EH (cell line): Measurements from ENCODE around the gene LUZP1.

Experiments
- DNase-seq: peaks from one replicate; pipeline ENCODE4 v3.0.0-alpha.2; 2015; ENCODE audit warnings: low read depth

LUZP1 gene

DNA sequence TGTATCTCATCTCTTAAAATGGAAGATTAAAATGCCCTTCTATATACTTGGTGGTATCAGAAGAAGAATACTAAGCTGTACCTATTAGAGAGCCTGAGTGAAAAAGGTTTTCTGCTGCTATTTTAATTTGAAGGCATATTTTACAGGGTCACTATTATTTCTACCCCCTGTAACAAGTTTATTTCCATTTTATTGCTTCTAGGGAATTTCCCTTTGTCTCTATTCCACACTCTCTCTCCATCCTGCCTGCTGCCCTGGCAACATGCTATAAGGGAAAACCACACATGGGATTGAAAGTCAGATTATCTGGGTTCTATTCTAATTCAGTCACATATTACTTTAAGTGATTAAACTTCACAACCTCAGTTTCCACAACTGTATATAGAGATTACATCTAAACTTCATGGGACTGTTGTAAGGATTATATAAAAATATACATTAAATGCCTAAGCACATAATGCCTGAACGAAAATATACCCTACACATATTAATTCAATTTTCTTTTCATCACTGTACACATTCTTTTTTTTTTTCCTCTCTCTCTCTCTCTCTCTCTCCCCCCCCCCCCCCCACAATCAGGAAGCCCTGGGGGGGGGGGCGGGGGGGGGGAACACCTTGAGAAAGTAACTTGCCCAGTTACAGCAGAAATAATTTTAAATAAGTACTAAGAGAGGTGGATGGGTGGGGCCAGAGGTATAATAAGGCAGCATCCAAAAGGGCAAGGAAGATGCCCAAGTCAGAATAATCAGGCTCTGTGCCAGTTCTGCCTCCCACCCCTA is 51.5 kb downstream of the LUZP1 start:
- DNase-seq, result peak; percentile 36

DNA sequence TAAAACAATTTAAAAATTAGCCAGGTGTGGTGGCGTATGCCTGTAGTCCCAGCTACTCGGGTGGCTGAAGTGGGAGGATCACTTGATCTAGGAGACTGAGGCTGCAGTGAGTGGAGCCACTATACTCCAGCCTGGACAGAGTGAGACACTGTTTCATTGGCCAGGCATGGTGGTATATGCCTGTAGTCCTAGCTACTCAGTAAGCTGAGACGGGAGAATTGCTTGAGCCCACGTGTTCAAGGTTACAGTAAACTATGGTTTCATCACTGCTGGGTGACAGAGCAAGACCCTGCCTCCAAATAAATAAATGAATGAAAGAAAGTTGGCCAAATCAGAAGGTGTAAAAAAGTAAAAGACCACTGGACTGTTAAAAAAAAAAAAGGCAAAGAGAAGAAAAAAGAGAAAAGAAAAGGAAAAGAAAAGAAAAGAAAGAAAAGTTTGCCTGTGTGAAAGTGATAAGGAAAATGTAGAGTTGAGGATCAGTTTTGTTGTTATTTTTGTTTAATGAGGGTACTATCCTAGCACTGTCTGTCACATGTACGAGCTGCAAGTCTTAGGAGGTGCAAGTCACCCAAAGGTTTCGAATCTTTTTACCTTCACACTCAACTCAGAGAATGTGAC is 52.3 kb downstream of the LUZP1 start:
- DNase-seq, result no peak

DNA sequence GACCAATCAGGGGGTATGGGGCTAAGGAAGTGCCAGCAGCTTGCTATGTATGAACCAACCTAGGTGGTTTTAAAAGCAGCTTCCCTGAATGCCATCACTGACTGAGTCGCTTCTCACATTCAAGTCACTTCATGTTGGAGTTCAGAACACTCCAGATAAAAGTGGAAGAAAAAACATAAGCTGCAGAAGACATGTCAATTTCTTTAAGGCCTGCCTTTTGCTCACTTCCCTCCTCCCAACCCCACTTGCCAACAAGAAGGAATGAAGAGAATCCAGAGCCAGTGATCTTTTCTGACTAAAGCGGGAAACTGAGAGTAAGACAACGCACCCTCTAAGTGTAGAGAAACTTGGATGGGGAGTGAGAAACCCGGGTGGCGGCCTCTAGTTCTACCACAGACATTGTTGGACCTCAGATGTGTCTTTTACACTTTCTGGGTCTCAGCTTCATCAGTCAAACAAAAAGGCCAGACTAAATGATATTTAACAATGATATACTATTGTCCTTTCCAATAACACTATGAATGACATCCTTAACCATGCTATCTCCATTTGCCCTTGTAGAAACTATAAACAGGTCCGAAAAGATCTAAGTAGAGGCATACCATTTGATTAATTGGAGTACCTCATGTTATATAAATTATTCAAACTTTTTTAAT is 54.1 kb downstream of the LUZP1 start:
- peak; percentile 48 for DNase-seq

DNA sequence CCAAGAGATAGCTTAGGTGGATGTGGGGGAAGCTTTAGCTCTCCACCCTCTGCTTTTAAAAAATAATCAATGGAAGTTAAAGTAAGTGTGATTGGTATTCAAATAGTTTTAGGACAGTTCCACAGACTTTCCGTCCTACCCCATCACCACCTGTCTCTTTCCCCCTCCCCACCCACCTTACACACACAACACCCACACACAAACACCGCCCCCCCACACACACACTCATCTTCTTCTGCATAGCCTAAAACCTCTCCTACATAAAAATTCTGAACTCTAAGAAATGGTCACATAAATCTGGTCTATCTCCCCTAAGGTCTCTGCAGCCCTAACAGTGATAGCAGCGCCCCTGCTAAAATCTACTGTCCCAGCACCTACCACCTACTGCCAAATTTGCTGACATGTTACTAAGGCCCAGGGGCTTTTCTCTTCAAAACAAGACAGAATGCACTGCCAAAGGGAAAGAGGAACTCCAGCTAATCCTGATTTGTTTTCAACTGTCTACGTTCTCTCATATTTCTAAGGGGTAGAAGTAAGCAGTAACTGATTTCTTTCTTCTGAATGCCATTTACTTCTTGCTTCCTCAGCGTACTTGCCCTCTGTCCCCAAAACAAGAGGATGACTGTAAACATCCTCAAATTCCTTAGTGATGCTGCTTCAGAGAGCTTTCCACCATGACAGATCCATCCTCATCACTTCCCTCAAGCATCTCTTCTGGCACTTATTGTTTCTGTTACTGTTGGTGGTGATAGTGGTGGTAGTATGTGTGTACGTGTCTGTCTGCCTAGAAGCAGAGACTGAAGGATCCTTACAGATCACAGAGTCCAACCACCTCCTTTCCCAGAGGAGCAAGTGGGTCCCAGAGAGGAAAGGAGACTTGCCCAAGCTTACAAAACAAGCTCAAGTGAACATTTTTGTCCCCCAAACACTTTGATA is 56.8 kb downstream of the LUZP1 start:
- DNase-seq, result peak; percentile 32

DNA sequence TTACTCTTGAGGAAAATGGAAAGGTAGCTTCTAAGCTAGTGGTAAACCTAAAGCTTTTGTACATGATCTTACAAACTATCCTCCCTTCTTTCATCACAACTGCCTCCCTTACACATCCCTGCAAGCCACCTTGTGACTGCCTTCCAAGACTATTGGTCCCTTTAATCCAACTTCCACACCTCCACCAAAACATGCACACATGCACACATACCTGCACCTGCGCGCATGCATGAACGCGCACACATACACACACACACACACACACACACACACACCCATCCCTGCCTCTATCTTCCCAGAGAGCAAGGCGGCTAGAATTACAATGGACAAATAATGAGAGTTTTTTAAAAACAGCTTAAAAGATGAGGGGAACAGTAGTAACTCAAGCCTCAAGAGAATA is 58.3 kb downstream of the LUZP1 start:
- no peak for DNase-seq

DNA sequence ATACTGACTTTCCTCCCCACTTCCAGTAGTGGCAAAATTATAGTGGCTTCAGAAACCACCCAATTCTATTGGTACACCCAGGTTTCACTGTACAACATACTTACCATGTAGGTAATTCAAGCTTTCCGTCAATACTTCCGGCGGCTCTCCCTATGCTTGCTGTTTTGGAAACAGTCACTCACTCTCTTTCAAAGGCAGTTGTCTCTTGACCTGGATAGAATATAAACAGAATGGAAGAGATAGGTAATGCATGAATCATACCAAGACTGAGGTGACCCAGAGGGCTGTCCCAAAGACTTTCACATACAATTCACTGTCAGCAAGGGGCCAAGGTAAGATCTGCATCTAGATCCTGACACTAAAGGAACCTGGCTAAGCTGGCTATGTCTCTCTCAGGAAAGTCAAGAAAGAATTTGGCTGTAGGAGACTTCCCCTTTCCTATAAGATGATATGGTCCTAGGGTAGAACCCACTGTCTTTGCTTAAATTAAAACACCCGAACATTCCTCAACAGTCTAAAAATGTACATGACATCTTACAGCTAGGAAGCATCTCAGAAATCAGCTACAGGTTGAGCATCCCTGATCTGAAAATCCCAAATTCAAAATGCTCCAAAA is 59.6 kb downstream of the LUZP1 start:
- DNase-seq, result no peak

DNA sequence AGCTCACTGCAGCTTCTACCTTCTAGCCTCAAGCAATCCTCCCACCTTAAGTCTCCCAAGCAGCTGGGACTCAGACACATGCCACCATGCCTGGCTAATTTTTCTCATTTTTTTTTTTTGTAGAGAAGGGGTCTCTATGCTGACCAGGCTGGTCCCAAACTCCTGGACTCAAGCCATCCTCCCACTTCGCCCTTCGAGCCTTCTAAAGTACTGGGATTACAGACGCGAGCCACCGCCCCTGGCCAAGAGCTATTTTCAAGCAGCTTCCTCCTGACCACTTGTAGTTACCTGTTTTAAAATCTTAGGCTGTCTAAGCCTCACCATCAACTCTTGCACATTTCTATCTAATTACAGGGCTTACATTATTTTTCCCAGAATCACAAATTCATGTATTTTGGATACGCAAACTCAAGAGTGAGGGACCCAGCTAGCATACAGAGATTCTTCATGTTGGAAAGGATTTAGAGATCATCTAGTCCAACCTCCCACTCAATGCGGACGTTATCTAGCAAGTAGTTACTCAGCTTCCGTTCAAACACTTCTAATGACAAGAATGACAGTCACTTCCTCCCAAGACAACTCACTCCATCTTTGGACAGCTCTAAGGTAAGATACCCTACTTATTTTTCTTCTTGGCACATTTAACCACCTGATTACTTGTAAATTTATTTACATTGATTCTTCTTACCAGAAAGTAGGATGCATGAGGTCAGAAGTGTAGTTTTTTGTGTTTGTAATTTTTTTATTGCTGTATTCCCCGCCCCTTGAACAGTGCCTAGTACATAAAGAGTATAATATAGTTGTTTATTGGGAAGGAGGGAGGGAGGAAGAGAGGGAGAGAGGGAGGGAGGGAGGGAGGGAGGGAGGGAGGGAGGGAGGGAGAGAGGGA is 65.4 kb downstream of the LUZP1 start:
- peak; percentile 60 for DNase-seq

DNA sequence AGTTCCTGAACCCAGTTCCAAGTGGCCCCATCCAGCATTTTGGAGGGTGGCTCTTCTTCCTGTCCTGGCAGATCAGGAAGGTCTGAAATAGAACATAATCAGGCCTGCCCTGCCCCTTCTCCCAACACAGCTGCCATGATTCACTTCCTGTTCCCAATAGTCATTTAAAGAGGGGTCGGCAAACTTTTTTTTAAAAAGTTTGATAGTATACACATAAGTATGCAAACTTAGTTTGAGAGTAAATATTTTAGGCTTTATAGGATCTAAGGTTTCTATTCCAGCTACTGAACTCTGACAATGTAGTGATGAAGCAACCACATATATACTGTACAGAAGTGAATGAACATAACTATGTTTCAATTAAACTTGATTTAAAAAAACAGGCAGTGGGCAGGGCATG is 66.4 kb downstream of the LUZP1 start:
- peak; percentile 82 for DNase-seq

DNA sequence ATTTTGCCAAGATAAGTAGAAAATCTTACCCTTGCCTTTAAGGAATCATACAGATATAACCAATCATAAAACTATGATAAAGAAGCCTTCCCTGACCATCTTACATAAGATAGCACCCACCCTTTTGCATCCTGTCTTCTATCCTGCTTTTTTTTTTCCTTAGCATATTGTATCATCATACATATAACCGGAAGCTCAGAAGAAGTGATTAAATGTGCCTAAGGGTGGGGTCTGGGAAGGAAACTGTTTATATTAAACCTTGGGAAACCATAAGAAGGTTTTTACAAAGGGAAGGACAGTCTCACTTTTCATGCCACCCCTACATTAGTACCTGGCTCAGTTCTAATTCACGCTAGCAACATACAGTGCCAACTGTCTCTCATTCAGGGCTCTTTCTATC is 66.8 kb downstream of the LUZP1 start:
- peak; percentile 22 for DNase-seq

DNA sequence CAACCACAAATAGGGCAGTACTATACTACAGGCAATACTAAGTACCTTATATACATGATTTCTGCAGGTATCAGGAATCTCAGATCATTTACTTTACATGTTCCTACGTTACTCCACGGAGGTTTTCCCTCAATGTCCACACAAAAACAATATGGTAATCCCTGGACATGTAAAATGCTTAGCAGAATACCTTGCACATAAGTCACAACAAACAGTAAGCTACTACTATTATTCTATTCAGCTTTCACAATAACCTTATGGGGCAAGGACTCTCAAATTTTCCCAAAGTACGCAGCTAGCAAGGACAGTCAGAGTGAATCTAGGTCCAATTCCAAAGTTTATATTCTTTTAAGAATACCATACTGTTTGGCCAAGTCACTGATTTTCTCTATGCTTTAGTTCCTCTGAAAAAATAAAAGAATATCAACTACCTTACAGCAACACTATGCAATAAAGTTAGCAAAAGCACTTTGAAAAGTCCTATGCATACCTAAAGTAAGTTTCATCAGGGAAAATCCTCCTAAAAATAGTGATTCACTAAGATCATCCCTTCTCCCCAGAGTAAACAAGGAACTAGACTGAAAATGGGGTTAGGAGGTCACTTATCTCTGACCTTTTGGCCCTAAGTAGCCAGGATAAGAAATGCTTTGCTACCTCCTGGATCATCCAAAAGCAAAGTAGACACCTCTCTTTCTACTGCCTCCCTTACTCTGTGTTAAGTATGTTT is 67.4 kb downstream of the LUZP1 start:
- DNase-seq, result peak; percentile 67

DNA sequence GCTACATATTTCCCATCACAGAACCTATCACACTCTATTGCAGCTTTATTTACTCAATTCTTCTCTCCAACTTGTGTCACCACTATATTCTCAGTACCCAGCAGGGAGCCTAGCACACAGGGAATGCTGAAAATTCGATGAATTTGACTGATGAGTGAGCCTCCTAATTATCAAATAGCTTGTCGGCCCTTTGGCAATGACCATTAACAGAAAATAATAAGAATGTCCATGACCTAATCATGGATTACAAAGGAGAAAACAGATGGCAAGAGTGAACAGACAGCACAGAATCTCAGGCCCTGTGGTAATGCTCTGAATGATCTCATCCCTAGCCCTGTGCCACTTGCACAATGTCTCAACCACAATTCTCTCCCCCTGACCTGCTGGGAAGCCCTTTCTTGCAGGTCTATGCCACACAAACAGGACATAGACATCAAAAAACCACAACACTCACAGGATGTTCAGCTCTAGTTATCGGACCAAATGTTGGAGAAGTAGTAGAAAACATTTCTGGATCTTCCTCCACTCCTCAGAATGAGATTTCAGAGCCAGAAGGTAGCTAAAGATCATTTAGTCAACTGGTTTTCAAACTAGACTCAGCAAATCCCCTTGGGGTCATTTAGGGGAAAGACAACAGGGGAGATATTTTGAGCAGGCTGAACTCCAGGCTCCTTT is 68.4 kb downstream of the LUZP1 start:
- DNase-seq, result peak; percentile 98

DNA sequence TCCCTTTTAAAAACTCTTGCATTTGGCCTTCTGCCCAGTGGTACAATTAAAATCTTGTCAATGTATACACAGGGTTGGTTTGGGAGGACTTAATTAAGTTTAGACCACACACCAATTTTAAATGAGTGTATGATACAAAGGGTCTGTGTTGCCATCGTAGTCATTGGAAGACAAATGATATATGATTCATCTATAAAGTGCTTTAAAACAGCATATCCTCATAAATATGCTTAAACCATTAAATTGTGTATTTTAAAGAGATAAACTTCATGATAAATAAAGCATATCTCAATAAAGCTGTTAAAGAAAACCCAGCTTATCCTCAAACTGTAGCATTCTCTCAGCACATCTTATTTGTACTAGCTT is 69.5 kb downstream of the LUZP1 start:
- no peak for DNase-seq

DNA sequence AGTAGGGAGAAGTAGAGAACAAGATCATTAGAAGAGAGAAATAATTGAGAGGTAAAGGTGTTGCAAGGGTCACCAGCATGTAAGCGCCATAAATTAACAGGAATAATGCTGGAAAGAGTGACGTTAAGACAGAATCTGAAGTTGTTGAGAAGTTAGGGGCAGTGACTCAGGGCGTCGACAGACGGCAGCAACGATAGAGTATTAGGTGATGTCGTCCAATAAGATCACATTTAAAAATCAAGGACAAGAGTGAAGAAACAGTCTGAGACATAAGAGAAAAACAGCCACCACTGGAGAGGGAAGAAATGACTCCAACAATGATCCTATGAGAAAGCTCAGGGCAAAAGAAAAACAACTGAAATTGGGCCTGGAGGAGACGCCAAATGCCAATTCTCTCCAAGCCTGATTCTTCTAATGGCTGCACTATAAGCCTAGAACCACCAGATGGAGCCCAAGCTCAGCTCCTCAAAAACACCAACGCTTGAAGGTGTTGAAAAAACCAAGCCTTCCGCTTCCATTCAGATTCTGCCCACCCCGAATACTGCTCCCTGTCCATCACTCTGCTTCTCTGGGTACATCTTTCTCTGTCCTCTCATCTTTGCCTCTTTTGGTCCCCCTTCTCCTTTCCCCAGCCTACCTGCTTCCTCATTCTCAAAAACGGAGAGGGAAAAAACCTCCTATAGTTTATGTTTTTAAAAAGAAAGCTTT is 70.0 kb downstream of the LUZP1 start:
- peak; percentile 78 for DNase-seq

DNA sequence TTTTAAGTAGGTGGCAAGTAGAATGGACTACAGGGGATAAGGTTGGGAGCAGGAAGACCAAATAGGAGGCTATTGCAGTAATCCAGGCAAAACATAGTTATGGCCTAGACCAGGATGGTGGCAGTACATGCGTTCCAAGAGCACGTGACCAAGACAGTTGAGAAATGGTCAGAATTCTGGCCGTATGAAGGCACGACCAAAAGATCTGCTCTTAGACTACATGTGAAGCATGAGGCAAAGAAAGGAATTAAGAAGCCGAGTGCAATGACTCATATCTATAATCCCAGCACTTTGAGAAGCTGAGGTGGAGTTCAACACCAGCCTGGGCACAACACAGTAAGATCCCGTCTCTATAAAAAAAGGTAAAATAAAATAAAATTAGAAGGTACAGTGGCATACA is 71.3 kb downstream of the LUZP1 start:
- DNase-seq, result peak; percentile 28

DNA sequence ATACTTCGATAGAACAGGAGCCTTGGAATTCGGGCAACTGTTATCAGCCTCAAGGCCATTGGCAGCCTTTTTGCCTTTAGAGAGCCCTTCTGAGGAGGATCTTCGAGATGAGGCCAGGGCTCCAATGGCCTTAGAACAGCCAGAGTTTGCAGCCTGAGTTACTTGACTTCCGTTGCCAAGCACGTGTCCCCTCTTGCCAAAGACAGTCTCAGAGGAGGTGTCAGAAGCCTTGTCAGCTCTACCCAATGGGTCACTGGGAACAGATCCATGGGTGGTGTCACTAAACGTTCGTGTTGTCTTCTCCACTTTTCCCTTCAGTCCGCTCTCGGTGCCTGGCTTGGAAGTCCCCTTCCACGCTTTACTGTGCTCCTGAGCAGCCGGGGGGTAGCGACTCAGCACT is 76.2 kb downstream of the LUZP1 start:
- no peak for DNase-seq

DNA sequence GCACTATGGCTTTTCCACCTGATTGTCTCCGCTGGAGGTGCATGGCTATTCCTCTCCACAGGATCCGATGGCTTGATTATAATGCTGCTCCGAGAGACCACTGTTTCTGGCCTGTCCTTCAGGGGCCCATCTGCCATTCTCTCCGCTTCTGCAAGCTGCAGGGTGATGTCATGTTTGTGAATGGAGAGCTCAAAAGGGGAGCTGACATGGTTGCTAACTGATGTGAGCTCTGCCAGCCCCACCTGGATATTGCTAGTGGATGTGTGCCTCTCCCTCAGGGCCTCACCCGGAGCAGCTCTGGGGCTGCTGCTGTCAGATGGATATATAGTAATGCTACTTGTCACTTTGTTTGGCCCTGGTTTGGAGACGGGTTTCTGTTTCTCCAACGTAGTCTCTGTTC is 77.1 kb downstream of the LUZP1 start:
- DNase-seq, result no peak

DNA sequence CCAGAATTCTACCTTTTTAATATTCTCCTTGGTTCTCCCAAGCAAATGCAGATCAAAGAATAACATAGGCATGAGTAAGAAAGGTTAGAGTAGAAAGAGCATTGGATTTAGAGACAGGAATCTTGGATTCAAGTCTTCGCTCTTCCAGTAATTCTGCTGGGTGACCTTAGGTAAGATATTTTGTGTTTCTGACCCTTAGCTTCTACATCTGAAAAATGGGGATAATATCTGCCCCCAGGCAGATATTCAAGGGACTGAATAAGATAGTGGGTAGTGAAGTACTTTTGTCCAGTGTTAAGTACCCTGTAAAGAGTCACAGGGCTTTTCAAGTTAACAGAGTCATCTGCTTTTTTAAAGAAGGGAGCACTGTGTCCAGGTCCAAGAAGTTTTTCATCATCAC is 78.6 kb downstream of the LUZP1 start:
- no peak for DNase-seq

DNA sequence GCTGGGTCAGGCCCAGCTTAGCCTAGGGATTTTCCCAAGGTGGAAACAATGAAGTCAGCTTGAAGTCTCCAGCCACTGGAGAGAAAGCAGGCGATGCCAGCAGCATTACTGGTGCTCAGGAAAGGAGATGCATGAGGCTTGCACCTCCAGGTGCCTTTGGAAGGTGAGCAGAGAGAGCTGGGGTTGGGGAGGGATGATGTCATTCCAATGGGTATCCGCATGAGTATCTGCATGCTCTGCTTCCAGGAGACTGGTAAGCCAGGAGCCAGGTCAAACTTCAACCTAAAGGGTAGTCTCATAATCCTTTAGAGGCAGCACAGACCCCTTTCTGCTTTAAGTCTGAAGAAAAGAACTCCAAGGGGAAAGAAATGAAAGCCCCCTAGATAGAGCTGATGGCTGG is 80.6 kb downstream of the LUZP1 start:
- no peak for DNase-seq

DNA sequence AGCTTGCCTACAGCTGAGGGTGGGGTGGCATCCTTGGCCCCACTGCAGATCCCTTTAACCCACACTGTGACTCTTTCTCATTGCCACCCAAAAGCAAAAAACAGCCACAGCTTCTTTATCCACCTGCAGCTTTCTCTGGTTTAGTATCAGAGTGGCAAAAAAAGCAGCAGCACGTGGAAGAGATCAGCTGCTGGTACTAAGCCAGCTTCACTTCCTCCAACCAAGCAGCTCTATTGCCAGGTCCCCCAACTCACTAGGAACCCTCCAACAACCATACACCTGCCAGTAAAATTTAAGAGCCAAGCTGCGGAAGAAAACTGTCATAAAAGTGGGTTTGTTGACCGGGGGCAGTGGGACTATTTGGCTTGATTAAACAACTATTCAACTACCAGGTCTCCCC is 83.0 kb downstream of the LUZP1 start:
- no peak for DNase-seq
